Omental fat pad (tissue), 4 donors: ENCODE results near the gene SAMD8. TPM values are rescaled to one million over a fixed set of nuclear protein-coding genes. Genes with fewer than 3 reads are reported as not detected.
"Not testable (repeated sequence)": the region's sequence is repeated elsewhere in the genome, so short reads cannot be mapped to it uniquely, and the experiment has no call there.

Source experiments
- ATAC-seq: fragments of 150-250 bp; one replicate; pipeline ENCODE4 v1.9.1; 2016; ENCODE audit warnings: mild to moderate bottlenecking, moderate library complexity; ENCODE audit not compliant: low FRiP score
- DNase-seq: peaks from one replicate; pipeline ENCODE4 v3.0.0-alpha.2; 2019; ENCODE audit warnings: low spot score
- CTCF ChIP-seq, 3 donors: fragments of 450-650 bp; IDR thresholded peaks; one replicate each; pipeline ENCODE4 v1.5.1; 2016 to 2017; ENCODE audit warnings: antibody characterized with exemption in 3 of 3, mild to moderate bottlenecking in 3 of 3, moderate library complexity in 2 of 3
- total RNA-seq, 4 donors: library from RNA; depleted of rRNA; stranded (reverse); fragments of >200 nt; gene quantifications; one replicate each; pipeline ENCODE4 v1.1.0, GENCODE V29; 2016

Gene SAMD8
- total RNA-seq, 4 donors from 2014 or later, result 38.9 to 54.2 (median 43.7) TPM

- DNase-seq, result no peak
- no peak for TF ChIP-seq CTCF (IDR thresholded peaks at IDR 0.05)
- peak; percentile 30 for ATAC-seq
Observed at GRCh38 chr10:75117995-75118394, 6.5 kb downstream of the SAMD8 start.

GRCh38 chr10:75119444-75120066 lies 8.1 kb downstream of the SAMD8 start:
- ATAC-seq, result not testable (repeated sequence)

GRCh38 chr10:75121322-75121721 lies 9.9 kb downstream of the SAMD8 start:
- ATAC-seq (no peak), DNase-seq (no peak)
- TF ChIP-seq CTCF (IDR thresholded peaks at IDR 0.05), result no peak

More at GRCh38 chr10:75119444-75120066, 8.1 kb downstream of the SAMD8 start:
- not testable (repeated sequence) for DNase-seq

GRCh38 chr10:75122505-75122904 lies 11.0 kb downstream of the SAMD8 start:
- no peak for TF ChIP-seq CTCF (IDR thresholded peaks at IDR 0.05)
- DNase-seq, result no peak
- ATAC-seq, result no peak

GRCh38 chr10:75123088-75123682 lies 11.7 kb downstream of the SAMD8 start:
- DNase-seq, result no peak
- ATAC-seq, result no peak
- no peak for TF ChIP-seq CTCF (IDR thresholded peaks at IDR 0.05)

GRCh38 chr10:75126277-75126676 lies 14.8 kb downstream of the SAMD8 start:
- ATAC-seq, result no peak
- no peak for TF ChIP-seq CTCF (IDR thresholded peaks at IDR 0.05)
- no peak for DNase-seq

GRCh38 chr10:75127471-75127870 lies 16.0 kb downstream of the SAMD8 start:
- ATAC-seq (no peak), DNase-seq (no peak)
- no peak for TF ChIP-seq CTCF (IDR thresholded peaks at IDR 0.05)

GRCh38 chr10:75128985-75129384 lies 17.5 kb downstream of the SAMD8 start:
- not testable (repeated sequence) for DNase-seq, ATAC-seq
